ENCODE results near the gene EIF1.

EIF1 gene

DNA sequence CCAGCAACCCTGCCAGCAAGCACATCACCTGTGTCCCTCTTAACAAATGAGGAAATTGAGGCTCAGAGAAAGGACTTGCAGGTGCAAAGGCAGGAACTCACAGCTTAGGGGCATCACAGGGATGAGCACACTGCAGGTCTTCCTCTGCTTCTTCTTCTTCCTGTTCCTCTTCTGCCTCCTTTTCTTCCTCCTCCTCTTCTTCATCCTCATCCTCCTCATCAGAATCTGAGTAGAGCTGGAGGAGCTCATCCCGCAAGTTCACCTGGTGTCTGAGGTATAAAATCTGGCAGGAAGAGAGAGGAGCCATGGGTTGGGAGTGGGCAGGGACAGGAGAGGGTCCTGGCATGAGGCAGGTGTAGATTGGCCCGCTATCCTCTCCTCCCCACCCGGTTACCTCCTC is 43.2 kb downstream of the EIF1 start:
- TF ChIP-seq, protein P1, sequence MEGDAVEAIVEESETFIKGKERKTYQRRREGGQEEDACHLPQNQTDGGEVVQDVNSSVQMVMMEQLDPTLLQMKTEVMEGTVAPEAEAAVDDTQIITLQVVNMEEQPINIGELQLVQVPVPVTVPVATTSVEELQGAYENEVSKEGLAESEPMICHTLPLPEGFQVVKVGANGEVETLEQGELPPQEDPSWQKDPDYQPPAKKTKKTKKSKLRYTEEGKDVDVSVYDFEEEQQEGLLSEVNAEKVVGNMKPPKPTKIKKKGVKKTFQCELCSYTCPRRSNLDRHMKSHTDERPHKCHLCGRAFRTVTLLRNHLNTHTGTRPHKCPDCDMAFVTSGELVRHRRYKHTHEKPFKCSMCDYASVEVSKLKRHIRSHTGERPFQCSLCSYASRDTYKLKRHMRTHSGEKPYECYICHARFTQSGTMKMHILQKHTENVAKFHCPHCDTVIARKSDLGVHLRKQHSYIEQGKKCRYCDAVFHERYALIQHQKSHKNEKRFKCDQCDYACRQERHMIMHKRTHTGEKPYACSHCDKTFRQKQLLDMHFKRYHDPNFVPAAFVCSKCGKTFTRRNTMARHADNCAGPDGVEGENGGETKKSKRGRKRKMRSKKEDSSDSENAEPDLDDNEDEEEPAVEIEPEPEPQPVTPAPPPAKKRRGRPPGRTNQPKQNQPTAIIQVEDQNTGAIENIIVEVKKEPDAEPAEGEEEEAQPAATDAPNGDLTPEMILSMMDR (IDR thresholded peaks at IDR 0.05): no peak
- Histone ChIP-seq H3K4me3 (no peak overlapping the region), H3K27ac (no peak overlapping the region)
- DNase-seq (ENCODE audit: low spot score): no peak

DNA sequence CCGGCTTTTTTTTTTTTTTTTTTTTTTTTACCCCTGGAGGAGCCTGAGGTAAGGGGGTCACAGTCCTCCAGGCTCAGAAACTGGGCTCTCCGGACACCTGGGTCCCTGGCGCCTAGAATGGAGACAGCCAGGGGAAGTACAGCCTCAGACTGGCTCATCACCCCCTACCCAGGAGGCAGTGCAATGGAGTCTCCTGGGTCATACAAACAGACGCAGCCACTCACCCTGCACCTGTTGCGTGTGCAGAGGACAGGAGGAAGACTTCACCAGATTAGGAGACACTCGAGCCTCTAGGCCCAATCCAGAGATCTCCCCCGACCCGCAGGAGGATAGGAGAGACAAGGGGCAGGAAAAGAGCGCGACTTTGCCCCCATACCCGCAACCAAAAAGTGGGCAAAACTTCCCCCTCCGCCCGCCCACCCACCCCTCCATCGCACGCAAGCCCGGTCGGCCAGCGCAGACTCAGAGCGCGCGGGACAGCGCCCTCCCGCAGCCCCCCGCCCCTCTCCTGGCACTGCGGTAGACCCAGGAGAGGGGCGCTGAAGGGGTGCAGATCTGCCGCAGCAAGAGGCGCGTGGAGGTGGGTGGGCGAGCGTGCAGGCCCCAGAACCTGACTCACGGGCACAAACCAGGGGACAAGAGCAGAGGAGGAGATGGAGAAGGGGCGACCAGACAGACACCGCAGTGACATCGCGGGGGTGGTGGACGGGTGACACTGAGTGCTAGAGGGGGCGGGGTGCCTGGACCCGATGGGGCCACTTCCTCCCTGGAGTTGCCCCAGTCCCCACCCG is 44.9 kb downstream of the EIF1 start:
- TF ChIP-seq, protein P1 (IDR thresholded peaks at IDR 0.05): no peak
- H3K27ac ChIP-seq: no peak overlapping the region
- DNase-seq (ENCODE audit: low spot score): no peak
- peak overlapping the region; percentile 76 for H3K4me3 ChIP-seq

DNA sequence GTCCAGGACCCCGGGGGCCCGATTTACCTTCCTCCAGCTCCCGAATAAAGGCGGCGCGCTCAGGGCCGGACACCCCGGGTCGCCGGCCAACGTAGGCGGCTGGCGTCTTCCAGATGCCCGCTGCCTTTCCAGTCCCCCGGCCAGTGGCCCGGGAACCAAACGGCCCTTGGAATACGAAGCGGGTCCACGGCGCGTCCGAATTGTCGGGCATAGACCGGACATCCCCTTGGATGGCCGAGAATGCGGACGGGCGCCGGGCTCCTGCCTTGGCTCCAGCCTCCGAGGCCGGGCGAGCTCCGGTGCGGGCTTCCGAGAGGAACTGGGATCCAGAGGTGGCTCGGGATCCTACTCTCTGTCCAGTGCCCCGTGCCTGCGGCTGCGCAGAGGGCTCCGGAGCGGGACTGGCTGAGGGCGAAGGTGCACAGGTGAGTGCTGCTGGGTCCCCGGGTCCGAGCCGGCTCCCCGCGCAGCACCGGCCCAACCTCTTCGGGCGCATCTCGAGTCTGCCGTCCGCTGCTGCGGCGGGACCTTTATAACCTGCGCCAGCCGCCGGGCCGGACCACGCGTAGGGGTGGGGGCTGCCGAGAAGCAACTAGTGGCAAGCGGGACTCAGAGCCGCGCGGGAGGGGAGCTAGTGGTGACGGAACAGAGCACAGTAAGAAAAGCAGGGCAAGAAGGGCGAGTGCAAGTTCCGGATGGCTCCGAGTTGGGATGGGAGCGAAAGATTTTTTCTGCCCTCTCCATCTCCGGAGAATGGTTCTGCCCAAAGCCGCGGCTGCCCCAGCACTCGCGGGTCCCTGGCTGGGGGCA is 45.7 kb downstream of the EIF1 start, which contains the start of gene HAP1:
TSS of gene HAP1 (minus strand) at position 505 of the 810 bp plus-strand sequence. CDS start at position 496, 9 bp downstream.
- no peak within 1 kb of the TSS for H3K27ac ChIP-seq
- H3K4me3 ChIP-seq: peak within 1 kb of the TSS; percentile 76
- TF ChIP-seq, protein P1 (IDR thresholded peaks at IDR 0.05): no peak
- no peak for DNase-seq (ENCODE audit: low spot score)

DNA sequence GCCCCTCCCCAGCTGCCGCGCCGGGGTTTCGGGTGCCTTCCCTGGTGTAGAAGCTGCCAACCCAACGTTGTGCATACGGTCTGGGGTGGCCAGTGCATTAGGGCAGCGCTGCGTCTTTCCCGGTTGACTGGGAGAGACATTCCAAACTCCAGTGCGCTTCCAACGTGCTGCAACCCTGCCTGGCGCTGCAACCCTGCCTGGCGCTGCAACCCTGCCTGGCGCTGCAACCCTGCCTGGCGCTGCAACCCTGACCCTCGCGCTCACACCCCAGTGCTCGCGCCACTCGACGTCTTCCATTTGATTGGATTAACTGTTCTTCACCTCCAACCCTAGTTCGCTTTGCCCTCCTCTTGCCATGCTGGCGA is 46.2 kb downstream of the EIF1 start:
- no peak for DNase-seq (ENCODE audit: low spot score)
- H3K27ac ChIP-seq: no peak overlapping the region
- TF ChIP-seq, protein P1 (IDR thresholded peaks at IDR 0.05): no peak
- H3K4me3 ChIP-seq: peak overlapping the region; percentile 76

DNA sequence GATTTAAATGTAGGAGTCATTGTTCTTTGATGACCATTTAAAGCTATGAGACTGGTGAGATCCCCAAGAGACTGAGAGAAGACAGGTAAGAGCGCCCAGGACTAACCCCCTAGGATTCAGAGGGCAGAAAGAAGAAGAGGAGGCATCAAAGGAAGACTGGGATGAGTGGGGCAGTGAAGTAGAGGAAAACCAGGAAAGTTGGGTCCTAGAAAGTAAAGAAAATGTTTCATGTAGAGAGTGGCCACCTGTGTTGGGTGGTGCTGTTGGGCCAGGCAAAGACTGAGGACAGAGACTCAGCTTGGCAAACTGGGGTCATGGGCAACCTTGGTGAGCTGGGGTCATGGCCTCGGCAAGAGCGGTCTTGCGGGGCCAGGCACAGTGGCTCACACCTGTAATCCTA is 47.1 kb downstream of the EIF1 start:
- no peak for DNase-seq (ENCODE audit: low spot score)
- Histone ChIP-seq H3K4me3 (no peak overlapping the region), H3K27ac (no peak overlapping the region)
- TF ChIP-seq, protein P1 (IDR thresholded peaks at IDR 0.05): no peak

DNA sequence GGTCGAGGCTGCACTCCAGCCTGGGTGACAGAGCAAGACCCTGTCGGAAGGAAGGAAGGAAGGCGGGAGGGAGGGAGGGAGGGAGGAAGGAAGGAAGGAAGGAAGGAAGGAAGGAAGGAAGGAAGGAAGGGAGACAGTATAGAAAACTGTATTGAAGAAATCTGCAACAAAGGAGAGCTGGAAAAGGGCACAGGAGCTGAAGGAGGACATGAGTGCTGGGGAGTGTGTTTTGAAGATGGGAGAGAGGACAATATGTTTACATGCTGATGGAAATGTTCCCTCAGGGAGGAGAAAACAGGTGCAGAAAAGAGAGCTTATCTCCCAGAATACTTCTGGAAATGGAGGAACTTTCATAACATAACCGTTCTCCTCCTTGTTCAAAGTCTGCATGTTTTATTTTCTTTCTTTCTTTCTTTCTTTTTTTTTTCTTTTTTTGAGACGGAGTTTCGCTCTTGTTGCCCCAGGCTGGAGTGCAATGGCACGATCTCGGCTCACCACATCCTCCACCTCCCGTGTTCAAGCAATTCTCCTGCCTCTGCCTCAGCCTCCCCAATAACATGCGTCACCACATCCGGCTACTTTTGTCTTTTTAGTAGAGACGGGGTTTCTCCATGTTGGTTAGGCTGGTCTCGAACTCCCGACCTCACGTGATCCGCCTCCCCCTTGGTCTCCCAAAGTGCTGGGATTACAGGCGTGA is 48.4 kb downstream of the EIF1 start:
- Histone ChIP-seq H3K4me3 (no peak overlapping the region), H3K27ac (no peak overlapping the region)
- TF ChIP-seq, protein P1 (IDR thresholded peaks at IDR 0.05): no peak

More for the DNA sequence above, 48.4 kb downstream of the EIF1 start:
- DNase-seq (ENCODE audit: low spot score): no peak

All from coronary artery (tissue), 2 donors.